ENCODE data around the gene NR1H4.
"Not testable (repeated sequence)": the region's sequence is repeated elsewhere in the genome, so short reads cannot be mapped to it uniquely, and the experiment has no call there.

The NR1H4 gene

GRCh38 chr12:100504804-100505203 is 31.1 kb downstream of the NR1H4 start:
- no peak overlapping the region for H3K4me3 ChIP-seq (ENCODE audit: low read depth, low read length)

- H3K4me3 ChIP-seq (ENCODE audit: low read depth, low read length): no peak overlapping the region
Observed at GRCh38 chr12:100508751-100509150, 35.1 kb downstream of the NR1H4 start.

- H3K4me3 ChIP-seq (ENCODE audit: low read depth, low read length): no peak overlapping the region
Observed at GRCh38 chr12:100512692-100513091, 39.0 kb downstream of the NR1H4 start.

GRCh38 chr12:100515968-100516367 is 42.3 kb downstream of the NR1H4 start:
- no peak overlapping the region for H3K4me3 ChIP-seq (ENCODE audit: low read depth, low read length)

- H3K4me3 ChIP-seq (ENCODE audit: low read depth, low read length): no peak overlapping the region
Observed at GRCh38 chr12:100518376-100518775, 44.7 kb downstream of the NR1H4 start.

GRCh38 chr12:100520048-100520769 is 46.5 kb downstream of the NR1H4 start:
- H3K4me3 ChIP-seq (ENCODE audit: low read depth, low read length): no peak overlapping the region

GRCh38 chr12:100521958-100522357 is 48.3 kb downstream of the NR1H4 start:
- H3K4me3 ChIP-seq (ENCODE audit: low read depth, low read length): no peak overlapping the region

GRCh38 chr12:100528034-100528433 is 54.4 kb downstream of the NR1H4 start:
- H3K4me3 ChIP-seq (ENCODE audit: low read depth, low read length): no peak overlapping the region

- no peak overlapping the region for H3K4me3 ChIP-seq (ENCODE audit: low read depth, low read length)
Observed at GRCh38 chr12:100528471-100529127, 54.9 kb downstream of the NR1H4 start.

- H3K4me3 ChIP-seq (ENCODE audit: low read depth, low read length): no peak overlapping the region
Observed at GRCh38 chr12:100529756-100530350, 56.2 kb downstream of the NR1H4 start.

GRCh38 chr12:100533376-100533775 is 59.7 kb downstream of the NR1H4 start:
- no peak overlapping the region for H3K4me3 ChIP-seq (ENCODE audit: low read depth, low read length)

GRCh38 chr12:100534625-100535227 is 61.1 kb downstream of the NR1H4 start:
- no peak overlapping the region for H3K4me3 ChIP-seq (ENCODE audit: low read depth, low read length)

GRCh38 chr12:100539202-100539601 is 65.5 kb downstream of the NR1H4 start:
- H3K4me3 ChIP-seq (ENCODE audit: low read depth, low read length): no peak overlapping the region

- no peak overlapping the region for H3K4me3 ChIP-seq (ENCODE audit: low read depth, low read length)
Observed at GRCh38 chr12:100544165-100544564, 70.5 kb downstream of the NR1H4 start.

- H3K4me3 ChIP-seq (ENCODE audit: low read depth, low read length): no peak overlapping the region
Observed at GRCh38 chr12:100545092-100545491, 71.4 kb downstream of the NR1H4 start.

- H3K4me3 ChIP-seq (ENCODE audit: low read depth, low read length): no peak overlapping the region
Observed at GRCh38 chr12:100553936-100554335, 80.3 kb downstream of the NR1H4 start.

- H3K4me3 ChIP-seq (ENCODE audit: low read depth, low read length): no peak overlapping the region
Observed at GRCh38 chr12:100554608-100555077, 81.0 kb downstream of the NR1H4 start.

- no peak overlapping the region for H3K4me3 ChIP-seq (ENCODE audit: low read depth, low read length)
Observed at GRCh38 chr12:100555722-100556121, 82.1 kb downstream of the NR1H4 start.

GRCh38 chr12:100557357-100557756 is 83.7 kb downstream of the NR1H4 start:
- H3K4me3 ChIP-seq (ENCODE audit: low read depth, low read length): no peak overlapping the region

GRCh38 chr12:100559261-100559660 is 85.6 kb downstream of the NR1H4 start:
- not testable (repeated sequence) for H3K4me3 ChIP-seq (ENCODE audit: low read depth, low read length)

- H3K4me3 ChIP-seq (ENCODE audit: low read depth, low read length): no peak overlapping the region
Observed at GRCh38 chr12:100564090-100564489, 90.4 kb downstream of the NR1H4 start.
